Suprapubic skin (tissue), 4 donors: Measurements from ENCODE around the gene OGFOD2. TPM values are rescaled to one million over a fixed set of nuclear protein-coding genes. Genes with fewer than 3 reads are reported as not detected.

Experiments
- DNase-seq, 2 donors: peaks; one replicate each; pipeline ENCODE4 v3.0.0-alpha.2; 2019; ENCODE audit warnings: low spot score in 2 of 2
- H3K27ac ChIP-seq: fragments of 200-600 bp; sonication (generic); one replicate; pipeline ENCODE4 v1.5.1; 2019
- H3K27me3 ChIP-seq: fragments of 200-600 bp; sonication (generic); one replicate; pipeline ENCODE4 v1.5.1; 2019
- H3K36me3 ChIP-seq: fragments of 200-600 bp; sonication (generic); one replicate; pipeline ENCODE4 v1.5.1; 2019
- H3K4me1 ChIP-seq: fragments of 200-600 bp; sonication (generic); one replicate; pipeline ENCODE4 v1.5.1; 2019
- H3K4me3 ChIP-seq: fragments of 200-600 bp; sonication (generic); one replicate; pipeline ENCODE4 v1.5.1; 2019; ENCODE audit warnings: mild to moderate bottlenecking
- H3K9me3 ChIP-seq: fragments of 200-600 bp; sonication (generic); one replicate; pipeline ENCODE4 v1.5.1; 2019
- EP300 ChIP-seq: sonication (generic); formaldehyde crosslinking; IDR thresholded peaks from one replicate; pipeline ENCODE4 v1.6.1; 2017; ENCODE audit warnings: antibody characterized with exemption
- POLR2A ChIP-seq, 2 donors: fragments of 450-650 bp; IDR thresholded peaks; one replicate each; pipeline ENCODE4 v1.6.1; 2017; ENCODE audit warnings: antibody characterized with exemption in 2 of 2, mild to moderate bottlenecking in 2 of 2, moderate library complexity in 2 of 2
- POLR2AphosphoS5 ChIP-seq, 3 donors: sonication (generic); formaldehyde crosslinking; IDR thresholded peaks; one replicate each; pipeline ENCODE4 v1.6.1; 2017; ENCODE audit warnings: antibody characterized with exemption in 3 of 3
- WGBS: methylation state at CpG from one replicate; pipeline ENCODE4 v1.1.5; 2018; 5-methylcytosine and 5-hydroxymethylcytosine counted together
- total RNA-seq, 4 donors: library from RNA; depleted of rRNA; stranded (reverse); fragments of >200 nt; gene quantifications; one replicate each; pipeline ENCODE4 v1.1.0, GENCODE V29; 2016
- TF ChIP-seq, protein P1 (sequence below), 2 donors: fragments of 200-600 bp in 1 of 2; fragments of 450-650 bp in 1 of 2; sonication (generic) in 1 of 2; IDR thresholded peaks; one replicate each; pipeline ENCODE4 v1.5.1; 2016 to 2019; ENCODE audit warnings: antibody characterized with exemption in 2 of 2, mild to moderate bottlenecking in 1 of 2, moderate library complexity in 1 of 2

The OGFOD2 gene
- total RNA-seq, 4 donors from 2014 or later: 9.9 to 27.0 (median 13.5) TPM

DNA sequence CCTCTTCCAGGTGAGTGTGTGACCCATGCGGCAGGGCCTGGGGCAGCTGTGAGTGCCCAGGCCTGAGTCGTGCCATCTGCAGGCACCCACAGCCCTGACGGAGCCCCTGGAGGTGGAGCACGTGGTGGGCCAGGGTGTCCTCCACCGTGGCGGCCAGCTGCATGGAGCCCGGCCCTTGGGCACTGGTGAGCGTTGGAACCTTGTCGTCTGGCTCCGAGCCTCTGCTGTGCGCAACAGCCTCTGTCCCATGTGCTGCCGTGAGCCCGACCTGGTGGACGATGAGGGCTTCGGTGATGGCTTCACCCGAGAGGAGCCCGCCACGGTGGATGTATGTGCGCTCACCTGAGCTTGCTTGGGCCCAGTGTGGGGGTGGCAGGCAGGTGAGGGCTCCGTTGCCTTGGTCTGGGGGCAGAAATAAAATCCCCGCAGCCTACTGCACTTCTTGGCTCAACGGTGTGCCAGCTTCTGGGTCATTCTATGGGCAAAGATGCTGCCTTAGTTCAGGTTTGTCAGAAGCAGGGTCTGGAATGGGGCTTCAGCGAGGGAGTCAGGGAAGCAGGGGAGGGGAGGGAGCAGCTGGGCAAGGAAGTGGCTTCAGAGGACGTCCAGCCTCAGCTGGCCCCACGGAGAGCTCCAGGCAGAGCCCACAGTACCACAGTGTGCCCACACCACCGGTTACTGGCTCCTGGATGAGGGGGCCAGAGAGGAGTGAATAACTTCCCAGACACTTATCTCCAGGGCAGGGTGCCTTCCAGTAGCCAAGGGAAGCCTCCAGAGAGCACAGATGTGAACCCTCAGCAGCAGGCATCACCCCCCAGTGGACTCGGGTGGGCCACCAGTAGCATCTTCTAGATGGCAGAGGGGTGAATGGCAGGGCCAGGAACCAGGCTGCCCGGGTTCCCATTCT lies 4.2 kb downstream of the OGFOD2 start:
- Histone ChIP-seq H3K4me1 (peaks cover 79% of the 10 kb centered on the region), H3K4me3 (peak overlapping the region; percentile 82), H3K27ac (no peak overlapping the region), H3K36me3 (peaks cover 18% of the 10 kb centered on the region), H3K27me3 (no peaks in the 10 kb centered on the region), H3K9me3 (no peaks in the 10 kb centered on the region)
- peak in 1 of 2 donors; percentile 65 for DNase-seq
- TF ChIP-seq POLR2AphosphoS5 (IDR thresholded peaks at IDR 0.05) (no peak), POLR2A (IDR thresholded peaks at IDR 0.05) (no peak), EP300 (no peak)
- TF ChIP-seq, protein P1, sequence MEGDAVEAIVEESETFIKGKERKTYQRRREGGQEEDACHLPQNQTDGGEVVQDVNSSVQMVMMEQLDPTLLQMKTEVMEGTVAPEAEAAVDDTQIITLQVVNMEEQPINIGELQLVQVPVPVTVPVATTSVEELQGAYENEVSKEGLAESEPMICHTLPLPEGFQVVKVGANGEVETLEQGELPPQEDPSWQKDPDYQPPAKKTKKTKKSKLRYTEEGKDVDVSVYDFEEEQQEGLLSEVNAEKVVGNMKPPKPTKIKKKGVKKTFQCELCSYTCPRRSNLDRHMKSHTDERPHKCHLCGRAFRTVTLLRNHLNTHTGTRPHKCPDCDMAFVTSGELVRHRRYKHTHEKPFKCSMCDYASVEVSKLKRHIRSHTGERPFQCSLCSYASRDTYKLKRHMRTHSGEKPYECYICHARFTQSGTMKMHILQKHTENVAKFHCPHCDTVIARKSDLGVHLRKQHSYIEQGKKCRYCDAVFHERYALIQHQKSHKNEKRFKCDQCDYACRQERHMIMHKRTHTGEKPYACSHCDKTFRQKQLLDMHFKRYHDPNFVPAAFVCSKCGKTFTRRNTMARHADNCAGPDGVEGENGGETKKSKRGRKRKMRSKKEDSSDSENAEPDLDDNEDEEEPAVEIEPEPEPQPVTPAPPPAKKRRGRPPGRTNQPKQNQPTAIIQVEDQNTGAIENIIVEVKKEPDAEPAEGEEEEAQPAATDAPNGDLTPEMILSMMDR (IDR thresholded peaks at IDR 0.05): no peak
- 63% methylated on average over 12 of the region's 28 CpGs for WGBS

DNA sequence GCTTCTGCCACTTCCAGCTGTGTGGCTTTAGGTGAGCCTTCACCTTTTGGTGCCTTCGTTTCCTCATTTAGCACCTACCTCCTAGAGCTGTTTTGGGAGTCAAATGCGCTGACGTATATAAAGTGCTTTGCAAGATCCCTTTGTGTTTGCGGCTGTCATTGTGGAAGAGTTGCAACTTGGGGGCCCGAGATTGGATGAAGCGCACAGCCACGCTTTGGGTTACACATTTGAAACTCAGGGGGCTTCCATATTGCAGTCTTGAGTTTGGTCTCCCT lies 4.8 kb downstream of the OGFOD2 start:
- peak overlapping the region; percentile 82 for H3K4me3 ChIP-seq
- H3K27me3 ChIP-seq: no peaks in the 10 kb centered on the region
- peaks cover 18% of the 10 kb centered on the region for H3K36me3 ChIP-seq
- 0% methylated on average over 7 of the region's 7 CpGs for WGBS
- no peaks in the 10 kb centered on the region for H3K9me3 ChIP-seq
- peaks cover 85% of the 10 kb centered on the region for H3K4me1 ChIP-seq
- no peak for TF ChIP-seq EP300
- TF ChIP-seq POLR2A (IDR thresholded peaks at IDR 0.05): no peak
- TF ChIP-seq POLR2AphosphoS5 (IDR thresholded peaks at IDR 0.05): no peak
- TF ChIP-seq, protein P1 (IDR thresholded peaks at IDR 0.05): no peak
- no peak for DNase-seq
- peak overlapping the region; percentile 83 for H3K27ac ChIP-seq

DNA sequence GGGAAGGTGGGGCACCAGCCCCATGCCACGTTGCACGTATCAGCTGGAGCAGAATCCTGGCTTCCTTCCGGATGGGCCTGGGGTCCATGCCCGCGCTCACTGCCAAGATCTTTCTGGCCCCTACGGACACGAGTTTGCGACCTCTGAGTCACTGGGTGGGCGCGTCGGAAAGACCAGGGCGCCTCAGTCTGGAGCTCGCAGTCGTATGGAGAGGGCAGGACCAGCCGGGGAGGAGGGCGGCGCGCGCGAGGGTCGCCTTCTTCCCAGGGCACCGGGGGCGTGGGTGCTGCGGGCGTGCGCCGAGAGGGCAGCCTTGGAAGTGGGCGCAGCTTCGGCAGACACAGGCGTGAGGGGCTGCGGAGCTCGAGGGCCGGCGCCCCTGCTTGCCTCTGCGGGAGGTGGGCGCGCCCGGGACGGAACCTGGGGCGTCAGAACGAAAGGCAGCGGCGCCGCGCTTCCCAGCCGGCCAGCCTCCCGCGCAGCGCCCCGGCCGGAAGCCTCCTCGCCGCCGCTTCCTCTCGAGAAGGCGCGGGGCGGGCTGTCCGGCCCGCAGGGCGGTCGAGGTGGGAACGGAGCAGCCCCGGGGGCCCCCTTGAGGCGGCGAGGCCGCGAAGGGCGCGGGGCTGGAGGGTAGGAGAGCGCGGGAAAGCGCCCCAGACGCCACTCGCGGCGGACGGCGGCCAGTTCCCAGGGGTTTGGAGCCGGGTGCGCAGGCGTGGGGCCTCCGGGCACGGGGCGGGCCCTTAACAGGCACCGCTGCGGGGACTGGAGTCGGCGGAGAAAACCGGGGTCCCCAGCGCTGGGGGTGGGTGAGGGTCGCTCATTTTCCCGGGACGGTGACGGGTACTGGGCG lies 5.4 kb downstream of the OGFOD2 start, which contains the start of gene ARL6IP4:
Gene ARL6IP4, plus strand, starts transcription at position 499 of the 853 bp plus-strand sequence. CDS start 459 bp downstream, outside the sequence.
- no peaks in the 10 kb centered on the region for H3K9me3 ChIP-seq
- DNase-seq: peak in 1 of 2 donors; percentile 68
- peak within 1 kb of the TSS; percentile 83 for H3K27ac ChIP-seq
- peak within 1 kb of the TSS; percentile 82 for H3K4me3 ChIP-seq
- no peaks in the 10 kb centered on the region for H3K27me3 ChIP-seq
- WGBS: under 1% methylated on average over 44 of the region's 96 CpGs
- TF ChIP-seq, protein P1 (IDR thresholded peaks at IDR 0.05): no peak
- TF ChIP-seq POLR2AphosphoS5 (IDR thresholded peaks at IDR 0.05): no peak
- TF ChIP-seq POLR2A (IDR thresholded peaks at IDR 0.05): peak in 1 of 2 donors; percentile 51
- TF ChIP-seq EP300: no peak
- peaks cover 90% of the 10 kb centered on the region for H3K4me1 ChIP-seq
- H3K36me3 ChIP-seq: peaks cover 18% of the 10 kb centered on the region

DNA sequence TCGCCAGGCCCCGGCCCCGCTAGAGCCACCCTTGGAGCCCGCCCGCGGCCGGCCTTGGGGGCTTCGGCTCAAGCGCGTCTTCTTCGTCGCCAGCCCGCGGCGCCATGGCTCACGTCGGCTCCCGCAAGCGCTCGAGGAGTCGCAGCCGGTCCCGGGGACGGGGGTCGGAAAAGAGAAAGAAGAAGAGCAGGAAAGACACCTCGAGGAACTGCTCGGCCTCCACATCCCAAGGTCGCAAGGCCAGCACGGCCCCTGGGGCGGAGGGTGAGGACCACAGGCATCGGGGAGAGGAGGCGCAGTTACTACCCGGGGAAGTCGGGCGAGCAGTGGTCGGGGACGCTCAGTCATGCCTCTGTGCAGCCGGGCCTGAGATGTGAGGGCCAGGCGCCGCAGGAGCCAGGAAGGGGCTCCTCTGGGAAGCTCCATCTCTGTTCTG lies 6.0 kb downstream of the OGFOD2 start:
- Histone ChIP-seq H3K4me3 (peak overlapping the region; percentile 82), H3K4me1 (peaks cover 84% of the 10 kb centered on the region), H3K36me3 (peaks cover 24% of the 10 kb centered on the region), H3K9me3 (no peaks in the 10 kb centered on the region), H3K27ac (peak overlapping the region; percentile 83), H3K27me3 (no peaks in the 10 kb centered on the region)
- TF ChIP-seq EP300 (no peak), POLR2A (IDR thresholded peaks at IDR 0.05) (no peak), POLR2AphosphoS5 (IDR thresholded peaks at IDR 0.05) (no peak)
- TF ChIP-seq, protein P1 (IDR thresholded peaks at IDR 0.05): no peak
- 0% methylated on average over 20 of the region's 40 CpGs for WGBS
- peak in 1 of 2 donors; percentile 58 for DNase-seq
